Osteoblast (primary cell): ENCODE measurements around the gene HOXC10. TPM values are rescaled to one million over a fixed set of nuclear protein-coding genes. Genes with fewer than 3 reads are reported as not detected.

Experiments used
- DNase-seq: peaks from one replicate; pipeline ENCODE4 v3.0.0; 2011; ENCODE audit warnings: low spot score, mixed read lengths; ENCODE audit not compliant: insufficient read length; ENCODE audit errors: missing footprints
- H2AFZ ChIP-seq: 2 replicates; pipeline ENCODE4 v1.6.0; 2011; ENCODE audit warnings: mild to moderate bottlenecking, low read length
- H3K27ac ChIP-seq: 2 replicates; pipeline ENCODE4 v1.5.1; 2011; ENCODE audit warnings: mild to moderate bottlenecking, low read depth, low read length, moderate library complexity
- H3K27me3 ChIP-seq: 2 replicates; pipeline ENCODE4 v1.6.0; 2012; ENCODE audit warnings: mild to moderate bottlenecking, control low read depth, inconsistent platforms, low read length, moderate library complexity; ENCODE audit not compliant: insufficient read depth
- H3K36me3 ChIP-seq: 2 replicates; pipeline ENCODE4 v1.5.1; 2011; ENCODE audit warnings: mild to moderate bottlenecking, low read length, control low read depth, moderate library complexity; ENCODE audit not compliant: insufficient read depth
- H3K4me1 ChIP-seq: 2 replicates; pipeline ENCODE4 v1.5.1; 2011; ENCODE audit warnings: mild to moderate bottlenecking, low read length, control low read depth, moderate library complexity; ENCODE audit not compliant: insufficient read depth
- H3K4me2 ChIP-seq: 2 replicates; pipeline ENCODE4 v1.6.0; 2011; ENCODE audit warnings: mild to moderate bottlenecking, low read length; ENCODE audit not compliant: insufficient read depth
- H3K4me3 ChIP-seq: fragments of 200-600 bp; sonication (generic); 3 replicates; pipeline ENCODE4 v1.5.1; 2012; ENCODE audit warnings: mild to moderate bottlenecking, low read length, inconsistent platforms; ENCODE audit not compliant: insufficient read depth
- H3K79me2 ChIP-seq: 2 replicates; pipeline ENCODE4 v1.6.0; 2012; ENCODE audit warnings: mild to moderate bottlenecking, low read length, control low read depth, inconsistent platforms; ENCODE audit not compliant: insufficient read depth
- H3K9me3 ChIP-seq: 2 replicates; pipeline ENCODE4 v1.5.1; 2011; ENCODE audit warnings: low read depth, low read length, control low read depth
- H4K20me1 ChIP-seq: 2 replicates; pipeline ENCODE4 v1.6.0; 2012; ENCODE audit warnings: mild to moderate bottlenecking, low read length, control low read depth; ENCODE audit not compliant: insufficient read depth
- small RNA-seq: library from RNA; depleted of rRNA; stranded (forward); fragments of <200 nt; gene quantifications from one replicate; pipeline ENCODE3, GENCODE V24; 2012
- total RNA-seq: library from RNA; depleted of rRNA; stranded (reverse); fragments of >200 nt; gene quantifications from 2 replicates; pipeline ENCODE4 v1.2.3, GENCODE V29; 2012
- TF ChIP-seq, protein P1 (sequence below): IDR thresholded peaks from 2 replicates; pipeline ENCODE4 v1.5.1; 2011; ENCODE audit warnings: mild to moderate bottlenecking, low read depth, low read length, moderate library complexity; ENCODE audit errors: extremely low read depth

HOXC10 gene
- total RNA-seq, 1 donor = 11.2 TPM

DNA sequence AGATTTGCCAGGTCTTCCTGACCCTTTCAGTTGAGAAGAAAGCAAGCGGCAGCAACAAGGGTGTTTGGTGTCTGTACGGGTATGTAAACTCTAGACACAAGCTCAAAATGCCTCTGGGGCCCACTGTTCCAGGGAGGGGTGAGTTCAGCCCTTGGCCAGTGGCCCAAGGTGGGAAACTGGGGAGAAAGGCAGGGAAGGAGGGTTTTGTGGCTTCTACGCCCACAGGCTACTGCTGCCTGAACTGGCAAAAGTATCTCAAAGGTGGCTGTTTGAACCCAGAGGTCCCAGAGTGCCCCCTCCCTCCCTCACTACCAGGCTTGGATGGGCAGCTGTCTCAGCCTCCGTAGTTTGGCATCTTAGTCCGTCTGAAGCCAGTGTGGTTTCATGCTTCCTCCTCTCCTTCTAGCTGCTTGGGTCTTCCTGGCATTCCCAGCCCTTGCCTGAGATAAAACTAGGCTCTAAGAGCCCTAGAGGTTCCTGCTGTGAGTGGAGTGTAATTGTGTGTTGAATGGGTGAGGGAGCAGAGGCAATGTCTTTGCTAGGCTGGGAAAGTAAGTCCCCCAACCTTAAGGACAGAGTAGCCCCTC lies 53.4 kb downstream of the HOXC10 start:
- no peak for DNase-seq
- no peak overlapping the region for H3K27ac ChIP-seq
- no peak overlapping the region for H2AFZ ChIP-seq
- no peaks in the 10 kb centered on the region for H3K36me3 ChIP-seq
- no peaks in the 10 kb centered on the region for H3K9me3 ChIP-seq
- peaks cover 39% of the 10 kb centered on the region for H3K79me2 ChIP-seq
- no peaks in the 10 kb centered on the region for H3K27me3 ChIP-seq
- peaks cover 62% of the 10 kb centered on the region for H4K20me1 ChIP-seq
- no peak overlapping the region for H3K4me2 ChIP-seq
- H3K4me3 ChIP-seq = no peak overlapping the region
- H3K4me1 ChIP-seq = peaks cover 29% of the 10 kb centered on the region
- TF ChIP-seq, protein P1, sequence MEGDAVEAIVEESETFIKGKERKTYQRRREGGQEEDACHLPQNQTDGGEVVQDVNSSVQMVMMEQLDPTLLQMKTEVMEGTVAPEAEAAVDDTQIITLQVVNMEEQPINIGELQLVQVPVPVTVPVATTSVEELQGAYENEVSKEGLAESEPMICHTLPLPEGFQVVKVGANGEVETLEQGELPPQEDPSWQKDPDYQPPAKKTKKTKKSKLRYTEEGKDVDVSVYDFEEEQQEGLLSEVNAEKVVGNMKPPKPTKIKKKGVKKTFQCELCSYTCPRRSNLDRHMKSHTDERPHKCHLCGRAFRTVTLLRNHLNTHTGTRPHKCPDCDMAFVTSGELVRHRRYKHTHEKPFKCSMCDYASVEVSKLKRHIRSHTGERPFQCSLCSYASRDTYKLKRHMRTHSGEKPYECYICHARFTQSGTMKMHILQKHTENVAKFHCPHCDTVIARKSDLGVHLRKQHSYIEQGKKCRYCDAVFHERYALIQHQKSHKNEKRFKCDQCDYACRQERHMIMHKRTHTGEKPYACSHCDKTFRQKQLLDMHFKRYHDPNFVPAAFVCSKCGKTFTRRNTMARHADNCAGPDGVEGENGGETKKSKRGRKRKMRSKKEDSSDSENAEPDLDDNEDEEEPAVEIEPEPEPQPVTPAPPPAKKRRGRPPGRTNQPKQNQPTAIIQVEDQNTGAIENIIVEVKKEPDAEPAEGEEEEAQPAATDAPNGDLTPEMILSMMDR = no peak

DNA sequence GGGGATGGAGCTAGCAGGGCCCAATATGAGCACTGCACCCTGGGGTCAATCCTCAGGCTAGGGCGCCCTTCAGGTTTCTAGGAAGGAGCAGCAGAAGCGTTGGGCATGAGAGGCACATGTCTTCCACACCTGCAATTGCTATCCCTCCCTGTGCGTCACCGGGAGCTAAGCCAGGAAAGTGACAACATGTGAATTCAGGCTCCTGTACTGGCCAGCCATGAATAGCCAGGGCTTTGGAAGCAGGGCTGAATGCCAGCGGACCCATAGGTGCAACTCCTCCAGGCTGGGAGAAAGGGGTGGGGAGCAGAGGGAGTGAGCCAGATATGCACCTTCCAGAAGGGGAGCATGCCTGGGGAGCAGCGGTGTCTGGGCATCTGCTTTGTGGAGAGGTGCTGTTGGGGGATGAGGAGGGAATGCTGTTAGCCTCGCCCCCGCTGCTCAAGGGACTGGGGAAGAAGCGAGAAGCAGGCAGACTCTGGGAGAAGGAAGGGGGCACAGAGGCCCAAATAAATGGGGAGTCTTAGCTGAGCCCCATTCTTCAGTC lies 54.0 kb downstream of the HOXC10 start:
- Histone ChIP-seq H3K4me2 (peak overlapping the region; percentile 58), H3K79me2 (peaks cover 41% of the 10 kb centered on the region), H3K36me3 (no peaks in the 10 kb centered on the region), H3K4me1 (peaks cover 30% of the 10 kb centered on the region), H3K27ac (no peak overlapping the region), H3K9me3 (no peaks in the 10 kb centered on the region), H4K20me1 (peaks cover 62% of the 10 kb centered on the region), H3K27me3 (no peaks in the 10 kb centered on the region), H3K4me3 (peak overlapping the region; percentile 9), H2AFZ (no peak overlapping the region)
- DNase-seq = no peak
- TF ChIP-seq, protein P1 = no peak

DNA sequence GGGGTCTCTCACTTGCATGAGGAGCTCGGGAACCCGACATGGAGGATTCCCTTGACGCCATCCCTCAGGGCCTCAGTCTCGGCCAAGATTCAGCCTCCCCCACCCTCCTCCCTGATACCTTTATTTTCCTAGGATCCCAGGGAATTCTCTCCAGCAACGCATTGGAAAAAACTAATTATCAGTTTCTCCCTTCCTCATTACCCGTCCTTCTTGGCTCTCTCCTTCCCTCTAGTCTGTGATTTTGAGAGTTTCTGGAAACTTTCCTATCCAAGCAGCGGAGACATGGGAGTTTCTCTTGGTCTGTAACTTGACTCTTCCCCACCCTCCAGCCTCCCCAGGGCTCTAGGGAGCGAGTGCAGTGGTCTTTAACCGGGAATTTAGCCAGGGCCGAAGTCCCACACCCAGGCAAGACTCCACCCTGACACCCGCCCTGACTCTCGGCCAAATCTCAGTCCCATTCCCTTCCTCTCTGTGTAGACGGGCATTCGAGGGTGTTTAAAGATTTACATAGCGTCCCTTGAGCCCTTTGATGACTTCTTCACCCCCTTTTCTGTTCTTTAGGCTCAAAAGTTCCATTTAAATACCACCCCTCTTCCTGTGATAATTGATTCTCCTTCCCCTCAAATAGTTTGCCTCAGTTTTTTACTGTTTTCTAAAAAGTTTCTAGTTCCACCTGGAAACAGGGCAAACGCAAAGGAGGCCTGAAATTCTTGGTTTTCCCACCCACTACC lies 54.6 kb downstream of the HOXC10 start:
- DNase-seq = peak; percentile 87
- H3K4me3 ChIP-seq = peak overlapping the region; percentile 9
- H2AFZ ChIP-seq = no peak overlapping the region
- H3K36me3 ChIP-seq = no peaks in the 10 kb centered on the region
- H3K9me3 ChIP-seq = no peaks in the 10 kb centered on the region
- H3K27ac ChIP-seq = no peak overlapping the region
- H3K4me2 ChIP-seq = peak overlapping the region; percentile 58
- H3K27me3 ChIP-seq = no peaks in the 10 kb centered on the region
- H4K20me1 ChIP-seq = peaks cover 66% of the 10 kb centered on the region
- peaks cover 30% of the 10 kb centered on the region for H3K4me1 ChIP-seq
- peaks cover 39% of the 10 kb centered on the region for H3K79me2 ChIP-seq
- TF ChIP-seq, protein P1 = no peak

Small RNAs within 50 kb of the gene (small RNA-seq; reads per million reads assigned to genes)
- gene AC012531.3 (not detected), gene AC012531.4 (not detected), gene HOXC5 (not detected), gene MIR196A2 (8.0 reads per million, percentile 91 among the genes with 10 or more reads in this experiment), gene MIR615 (76.9 reads per million, percentile 97 among the genes with 10 or more reads in this experiment), gene RF01905 (not detected), gene RF01906 (not detected)

Other genes with a start within 250 kb of the HOXC10 start
- not detected in 2 replicates for gene CISTR, start 233.2 kb upstream of the HOXC10 start, total RNA-seq
- gene HOXC13, start 46.3 kb upstream of the HOXC10 start, total RNA-seq = under 0.01 TPM in 1 of 2 replicates, not detected in the other
- under 0.01 TPM in 1 of 2 replicates, not detected in the other for gene HOXC12, start 30.2 kb upstream of the HOXC10 start, total RNA-seq
- 1.1 and 1.5 TPM in 2 replicates for gene HOXC11, start 12.0 kb upstream of the HOXC10 start, total RNA-seq
- gene HOTAIR, start 10.2 kb upstream of the HOXC10 start, total RNA-seq = 0.72 and 1.2 TPM in 2 replicates
- gene HOXC9, start 15.0 kb downstream of the HOXC10 start, total RNA-seq = 8.3 and 11.6 TPM in 2 replicates
- 3.2 and 5.1 TPM in 2 replicates for gene HOXC8, start 23.8 kb downstream of the HOXC10 start, total RNA-seq
- 5.6 and 7.2 TPM in 2 replicates for gene HOXC6, start 43.3 kb downstream of the HOXC10 start, total RNA-seq
- gene HOXC5, start 47.9 kb downstream of the HOXC10 start, total RNA-seq = 1.8 and 2.1 TPM in 2 replicates
- 3.3 and 4.1 TPM in 2 replicates for gene HOXC4, start 68.7 kb downstream of the HOXC10 start, total RNA-seq
- gene SMUG1, start 203.8 kb downstream of the HOXC10 start, total RNA-seq = 23.5 and 36.5 TPM in 2 replicates